Midbrain (tissue), 1 donor: ENCODE results near the gene HMX3.

Experiments
- DNase-seq: peaks from one replicate; lab custom pipeline; 2025; lab: John Stamatoyannopoulos, UW

The HMX3 gene

DNA sequence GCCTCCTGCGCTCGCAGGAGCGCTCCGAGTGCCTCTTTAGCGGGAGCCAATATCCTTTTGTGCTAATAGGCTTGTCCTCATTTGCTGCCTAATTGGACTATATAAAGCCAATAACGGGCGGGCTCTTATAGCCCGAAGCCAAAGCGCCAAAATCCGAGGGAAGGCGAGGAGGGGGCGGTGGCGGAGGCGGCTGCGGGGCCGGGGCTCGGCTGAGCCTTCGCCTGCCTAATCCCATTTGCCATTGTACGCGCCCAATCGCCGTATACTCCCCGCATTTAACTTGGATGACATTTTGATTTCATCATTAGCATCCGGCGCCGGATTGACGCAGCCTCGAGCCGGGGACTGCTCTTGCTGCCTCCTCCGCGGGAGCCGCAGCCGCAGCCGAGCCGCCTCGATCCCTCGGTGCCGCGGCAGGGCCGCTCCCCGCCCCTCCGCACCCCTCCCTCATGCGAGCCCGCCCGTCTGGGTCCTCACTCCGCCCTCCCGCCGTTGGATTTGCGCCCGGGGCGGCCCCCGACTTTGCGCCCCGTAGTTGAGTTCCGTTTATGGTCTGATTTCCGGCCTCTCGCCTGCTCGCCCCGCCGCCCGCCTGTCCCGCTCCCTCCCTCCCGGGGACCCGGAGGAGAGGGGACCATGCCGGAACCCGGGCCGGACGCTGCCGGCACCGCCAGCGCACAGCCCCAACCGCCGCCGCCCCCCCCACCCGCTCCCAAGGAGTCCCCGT is at the start of gene HMX3:
Gene HMX3, plus strand, starts transcription at position 556 of the 727 bp plus-strand sequence. Its CDS starts 81 bp downstream, at position 637.
- no peak for DNase-seq

GRCh38 chr10:123086281-123086680 is 49.5 kb upstream of the HMX3 start:
- DNase-seq = no peak

DNA sequence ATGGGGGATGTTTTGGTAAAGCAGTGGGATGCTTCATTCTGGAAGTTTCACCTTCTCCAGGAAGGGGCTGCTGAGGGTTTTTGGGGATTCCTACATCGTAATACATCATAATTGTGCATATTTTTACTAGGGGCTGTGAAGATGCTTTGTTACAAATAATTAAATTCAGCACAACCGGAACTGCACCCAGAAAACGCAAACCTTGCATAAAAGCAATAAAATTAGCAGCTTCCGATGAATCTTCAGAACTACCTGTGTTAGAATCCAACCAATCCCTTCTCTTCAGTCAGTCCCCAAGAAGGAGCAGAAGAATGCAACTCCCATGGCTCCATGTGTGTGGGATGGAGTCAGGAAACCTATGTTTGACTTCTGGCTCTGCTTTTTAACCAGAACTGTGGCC is 48.4 kb upstream of the HMX3 start:
- no peak for DNase-seq

DNA sequence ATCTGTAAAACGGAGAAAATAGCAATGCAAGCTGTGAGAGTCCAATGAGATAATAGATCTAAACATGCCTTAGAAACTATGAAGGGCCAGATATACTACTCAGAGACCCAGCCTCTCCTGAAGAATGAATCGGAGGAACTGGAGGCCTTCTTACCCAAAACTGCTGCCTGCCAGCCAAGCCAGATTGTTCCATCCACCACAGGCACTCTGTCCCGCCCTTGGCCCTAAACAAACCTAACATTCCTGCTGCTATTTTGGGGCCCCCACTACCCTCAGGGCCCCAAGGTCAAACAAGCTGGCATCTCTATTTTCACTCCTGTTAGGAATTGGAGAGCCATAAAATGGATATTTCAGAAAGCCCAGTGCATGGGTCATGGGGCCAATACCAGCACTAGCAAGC is 48.0 kb upstream of the HMX3 start:
- no peak for DNase-seq

- no peak for DNase-seq
Measured at GRCh38 chr10:123092635-123093414, 42.9 kb upstream of the HMX3 start.

DNA sequence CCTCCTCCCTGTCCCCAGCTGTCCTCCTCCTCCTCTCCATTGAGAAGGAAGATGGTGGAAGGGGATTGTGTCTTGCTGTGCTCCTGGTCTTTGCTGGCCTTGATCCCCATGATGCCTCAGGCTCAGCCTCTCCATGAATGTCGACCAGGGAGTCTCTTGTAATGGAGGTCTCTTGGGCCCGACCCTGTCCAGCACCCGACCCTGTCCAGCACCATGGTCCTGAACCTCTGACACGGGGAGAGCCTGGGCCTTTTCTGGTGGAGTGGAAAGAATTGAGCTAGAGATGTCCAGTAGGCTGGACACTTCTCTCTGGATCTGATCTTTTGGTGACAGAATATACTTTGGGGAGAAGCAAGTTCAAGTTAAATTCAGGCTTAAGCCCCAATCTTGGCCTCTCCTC is 42.3 kb upstream of the HMX3 start:
- no peak for DNase-seq

DNA sequence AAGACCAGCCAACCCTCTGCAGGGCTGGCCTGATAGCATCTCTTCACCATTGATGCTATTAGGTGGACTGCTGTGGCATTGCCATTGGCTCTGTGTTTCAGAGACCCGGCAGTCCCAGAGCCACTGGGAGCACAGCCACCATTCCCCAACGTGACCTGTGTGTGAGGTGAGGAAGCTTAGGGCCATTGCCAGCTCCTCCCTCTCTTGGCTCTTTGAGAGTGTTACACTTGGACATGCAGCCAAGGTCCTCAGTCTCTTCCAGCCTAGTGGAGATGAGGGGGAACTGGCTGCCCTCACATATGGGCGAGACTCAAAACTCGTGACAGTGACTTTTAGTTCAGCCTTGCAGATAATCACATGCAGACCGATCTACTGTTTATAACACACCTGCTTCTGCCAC is 39.3 kb upstream of the HMX3 start:
- DNase-seq = peak; percentile 11

DNA sequence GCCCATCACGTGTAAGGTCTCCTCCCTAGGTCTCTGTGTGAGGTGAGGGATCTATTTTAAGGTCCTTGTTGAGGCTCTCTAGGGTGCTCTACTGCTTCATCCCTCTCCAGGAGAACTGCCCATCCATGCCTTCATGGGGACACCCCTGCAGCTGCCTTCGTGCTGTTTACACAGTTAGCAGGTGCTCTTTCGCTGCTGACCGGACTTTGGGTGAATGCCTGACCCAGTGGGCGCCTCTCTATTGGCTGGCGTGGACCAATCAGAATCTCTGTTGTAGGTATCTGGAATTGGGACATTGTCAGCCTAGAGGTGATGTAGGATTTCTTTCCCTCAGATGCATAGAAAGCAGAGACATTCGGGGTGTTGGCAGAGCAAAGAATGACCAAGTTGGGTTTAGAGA is 38.7 kb upstream of the HMX3 start:
- DNase-seq = no peak

DNA sequence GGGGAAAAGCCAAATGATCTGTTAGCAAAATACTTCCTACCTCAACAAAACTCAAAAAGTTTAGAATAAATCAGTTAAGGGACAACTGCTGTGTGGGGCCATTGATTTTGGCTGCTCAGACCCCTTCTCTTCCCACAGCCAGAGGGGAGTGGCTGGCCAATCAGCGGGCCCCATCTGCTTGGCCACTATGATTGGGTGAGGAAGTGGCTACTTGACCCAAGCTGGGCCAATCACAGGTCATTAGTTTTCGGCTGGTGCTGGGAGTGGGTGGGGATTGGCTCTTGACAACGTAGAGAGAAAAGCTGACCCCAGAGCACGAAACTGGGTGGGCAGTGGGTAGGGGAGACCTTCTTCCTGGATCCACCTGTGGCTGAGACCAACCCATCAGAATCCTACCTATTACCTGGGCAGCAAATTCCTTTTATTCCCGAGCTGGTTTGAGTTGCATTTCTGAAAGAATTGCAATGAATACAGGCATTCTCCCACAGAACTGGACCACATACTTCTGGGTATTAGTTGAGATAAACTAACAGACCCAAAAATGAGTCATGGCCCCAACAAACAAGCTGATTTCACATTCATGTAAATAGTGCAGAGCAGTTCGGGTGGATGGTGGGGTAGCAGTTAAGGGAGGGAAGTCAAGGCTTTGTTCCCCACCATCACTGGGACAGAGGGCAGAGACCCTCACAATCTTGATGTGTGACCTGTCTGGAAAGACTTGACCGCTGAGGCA is 35.6 kb upstream of the HMX3 start:
- no peak for DNase-seq

- no peak for DNase-seq
Measured at GRCh38 chr10:123101872-123102271, 33.9 kb upstream of the HMX3 start.

DNA sequence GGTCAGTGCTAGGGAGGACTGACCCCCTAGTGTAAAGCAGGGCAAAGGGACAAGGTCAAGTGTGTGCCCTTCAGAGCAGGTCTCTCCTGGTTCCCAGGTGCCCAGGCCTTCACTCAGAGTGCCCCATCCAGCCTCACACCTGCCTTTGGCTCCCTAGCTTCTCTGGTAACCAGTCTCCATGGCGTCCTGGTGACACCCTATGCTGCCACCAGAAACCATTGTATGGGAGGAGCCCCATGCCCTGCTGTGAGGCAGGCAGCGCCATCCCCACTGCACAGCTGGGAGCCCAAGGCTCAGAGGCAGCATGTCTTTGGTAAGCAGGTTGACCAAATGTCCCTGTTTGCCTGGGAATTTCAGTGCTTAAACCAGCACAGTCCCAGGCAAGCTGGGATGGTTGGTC is 33.1 kb upstream of the HMX3 start:
- no peak for DNase-seq

GRCh38 chr10:123103944-123104343 is 31.8 kb upstream of the HMX3 start:
- DNase-seq = no peak

DNA sequence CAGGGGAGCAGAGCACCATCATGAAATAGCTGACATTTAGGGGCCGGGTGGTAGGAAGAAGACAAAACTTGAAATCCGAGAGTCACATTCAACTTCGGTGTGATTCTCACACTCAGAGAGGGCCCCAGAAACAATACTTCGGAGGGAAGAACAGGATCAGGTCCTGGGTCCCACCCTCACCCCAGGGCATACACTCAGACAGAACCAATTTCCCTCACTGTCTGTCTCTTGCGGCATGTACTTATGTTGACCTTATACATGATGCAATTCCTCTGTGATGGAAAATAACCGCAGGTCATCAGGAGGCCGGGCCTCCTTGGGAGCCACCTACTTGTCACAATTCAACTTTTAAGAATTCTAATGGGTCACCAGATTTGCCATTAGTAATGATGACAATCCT is 26.3 kb upstream of the HMX3 start:
- DNase-seq = no peak

- DNase-seq = no peak
Measured at GRCh38 chr10:123117644-123118417, 17.9 kb upstream of the HMX3 start.

- DNase-seq = no peak
Measured at GRCh38 chr10:123119081-123119480, 16.7 kb upstream of the HMX3 start.

DNA sequence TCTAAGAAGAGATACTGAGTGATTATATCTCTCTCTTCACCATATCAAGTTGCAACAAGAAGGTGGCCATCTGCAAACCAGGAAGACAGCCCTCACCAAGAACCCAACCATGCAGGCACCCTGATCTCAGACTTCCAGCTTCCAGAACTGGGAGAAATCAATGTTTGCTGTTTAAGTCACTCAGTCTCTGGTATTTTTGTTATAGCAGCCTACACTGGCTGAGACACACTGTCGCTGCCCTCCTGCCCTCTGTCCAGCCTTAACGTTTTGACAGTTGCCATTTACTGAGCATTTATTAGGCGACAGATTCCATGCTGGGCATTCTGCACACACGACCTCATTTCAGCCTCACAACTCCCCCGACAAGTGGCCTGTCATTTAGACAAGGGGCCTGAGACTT is 9.5 kb upstream of the HMX3 start:
- no peak for DNase-seq

DNA sequence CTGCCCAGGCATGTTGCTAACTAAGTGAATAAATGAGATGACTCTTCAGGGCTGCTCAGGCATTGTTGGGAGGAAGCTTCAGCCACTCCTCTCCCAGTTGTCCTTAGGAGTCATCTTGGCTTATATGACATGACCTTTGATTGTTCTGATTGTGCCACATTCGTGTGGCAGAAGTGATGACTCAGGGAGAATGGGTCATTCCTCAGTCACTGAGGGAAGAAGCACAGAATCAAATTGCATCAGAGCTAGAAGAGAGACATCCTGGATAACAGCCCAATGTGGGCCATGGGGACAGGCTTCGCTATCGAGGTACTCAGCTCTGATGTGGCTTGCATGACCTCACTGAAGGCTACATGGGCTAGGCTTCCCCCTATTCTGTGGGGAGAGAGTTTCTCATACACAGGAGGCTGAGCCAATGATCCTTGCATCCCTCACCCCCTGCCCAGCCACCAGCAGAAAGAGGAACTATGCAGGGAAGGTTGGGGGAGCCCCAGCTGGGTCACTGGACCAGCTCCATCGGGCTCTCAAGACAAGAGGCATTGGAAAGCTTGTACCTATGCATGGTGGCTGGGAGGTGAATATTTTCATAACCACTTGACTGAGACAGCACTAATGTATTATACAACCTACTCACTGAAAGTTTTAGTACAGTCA is 6.0 kb upstream of the HMX3 start:
- no peak for DNase-seq

DNA sequence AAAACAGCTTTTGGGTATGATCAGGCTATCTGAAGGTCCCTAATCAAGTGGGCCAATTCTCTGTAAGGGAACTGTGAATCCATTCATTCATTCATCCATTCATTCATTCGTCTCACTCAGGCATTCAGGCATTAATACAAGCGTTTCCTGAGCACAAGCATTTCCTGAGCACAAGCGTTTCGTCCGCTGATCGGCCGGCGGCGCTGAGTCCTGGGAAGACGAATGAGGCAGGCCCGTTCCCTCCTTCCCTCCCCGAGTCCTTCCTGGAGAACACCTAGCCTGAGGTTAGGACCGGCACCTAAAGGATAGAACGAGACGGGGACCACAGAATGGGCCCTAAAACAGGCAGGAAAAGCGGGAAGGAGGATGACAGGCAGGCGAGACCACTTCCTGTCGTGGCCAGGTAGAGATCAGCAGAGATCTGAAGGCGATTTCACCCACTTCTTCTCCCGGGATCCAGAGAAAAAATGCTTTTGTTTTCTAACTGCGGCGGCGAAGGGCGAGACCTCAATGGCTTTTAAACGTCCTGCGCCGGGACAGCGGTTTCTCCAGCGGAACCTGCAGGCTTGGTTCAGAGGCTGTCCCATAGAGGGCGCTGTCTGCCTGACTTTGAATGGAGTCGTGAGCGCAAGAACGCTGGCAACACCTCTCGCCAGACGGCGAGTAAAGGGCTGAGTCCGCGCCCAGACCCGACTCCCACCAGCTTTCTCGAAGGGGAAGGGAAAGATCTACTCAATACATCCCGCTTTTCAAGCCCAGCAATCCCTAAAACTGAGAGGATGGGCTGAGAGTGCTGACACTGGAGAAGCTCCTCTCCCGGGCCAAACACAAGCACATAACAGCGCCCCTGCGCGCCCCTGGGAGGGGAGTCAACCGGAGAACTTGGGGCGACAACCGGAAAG is 2.9 kb upstream of the HMX3 start:
- peak; percentile 83 for DNase-seq

GRCh38 chr10:123133541-123134342 is 2.0 kb upstream of the HMX3 start:
- no peak for DNase-seq
